GM18907 (cell line): ENCODE results near the gene ST6GAL1.
"Not testable (repeated sequence)": the region's sequence is repeated elsewhere in the genome, so short reads cannot be mapped to it uniquely, and the experiment has no call there.

ENCODE experiments used
- ATAC-seq: cut with Tn5 transposase; IDR thresholded peaks from one replicate; pipeline ENCODE4 v1.9.1; 2021; ENCODE audit warnings: mild to moderate bottlenecking, moderate library complexity; ENCODE audit not compliant: unreplicated experiment

ST6GAL1 gene

DNA sequence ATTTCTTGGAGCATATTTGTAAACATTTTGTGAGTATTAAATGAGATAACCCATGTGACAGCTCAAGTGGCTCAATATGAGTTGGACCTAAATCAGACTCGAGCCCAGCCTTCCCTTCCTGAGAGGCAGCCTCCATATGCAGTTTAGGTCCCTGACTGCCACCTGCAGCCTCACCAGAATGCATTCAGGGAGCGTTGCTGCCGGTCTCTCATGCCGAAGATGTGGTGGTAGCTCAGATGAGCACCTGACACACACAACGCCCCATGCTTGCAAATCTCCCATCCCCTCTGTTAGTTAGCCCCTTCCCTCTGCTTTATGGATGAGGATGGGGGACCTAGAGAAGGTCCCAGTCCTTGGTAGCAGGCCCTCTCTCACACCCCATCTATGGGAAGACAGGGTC lies 9.2 kb downstream of the ST6GAL1 start:
- no peak for ATAC-seq

DNA sequence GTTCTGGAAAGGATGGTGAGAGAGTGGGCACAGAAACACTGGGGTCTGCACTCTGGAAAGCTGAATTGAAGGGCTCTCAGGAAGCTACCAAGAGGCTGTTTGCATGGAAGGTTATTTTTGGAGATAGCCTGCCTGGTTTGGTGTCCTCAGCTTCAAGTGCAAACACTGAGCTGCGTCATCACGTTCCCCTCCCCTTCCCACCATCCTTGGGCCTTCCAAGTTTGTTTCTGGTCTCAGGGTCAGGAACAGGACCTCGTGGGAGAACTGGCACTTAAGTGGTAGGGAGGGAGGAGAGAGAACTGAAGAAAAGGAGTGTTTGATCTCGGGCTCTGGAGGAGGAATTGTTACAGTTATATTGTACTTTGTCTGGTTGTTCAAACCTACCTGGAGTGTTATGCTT lies 10.6 kb downstream of the ST6GAL1 start:
- ATAC-seq, result no peak

DNA sequence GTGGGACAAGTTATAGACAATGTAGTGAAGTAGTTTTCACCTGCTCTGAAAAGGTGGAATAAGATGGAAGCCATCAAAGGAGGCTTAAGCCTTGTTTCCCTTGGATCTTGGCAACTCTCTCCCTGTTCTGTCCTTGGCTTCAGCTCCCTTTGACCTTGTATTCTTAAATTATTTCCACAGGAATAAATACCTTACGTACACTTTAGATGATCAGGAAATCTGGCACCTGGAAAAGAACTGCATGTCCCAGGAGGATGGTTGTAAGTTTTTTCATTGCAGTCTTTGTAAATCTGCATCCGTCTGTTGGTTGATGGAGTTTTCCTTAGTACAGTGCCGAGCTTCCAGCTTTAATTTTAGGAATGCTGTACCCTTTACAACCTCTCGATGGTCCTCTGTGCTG lies 11.8 kb downstream of the ST6GAL1 start:
- ATAC-seq, result no peak

DNA sequence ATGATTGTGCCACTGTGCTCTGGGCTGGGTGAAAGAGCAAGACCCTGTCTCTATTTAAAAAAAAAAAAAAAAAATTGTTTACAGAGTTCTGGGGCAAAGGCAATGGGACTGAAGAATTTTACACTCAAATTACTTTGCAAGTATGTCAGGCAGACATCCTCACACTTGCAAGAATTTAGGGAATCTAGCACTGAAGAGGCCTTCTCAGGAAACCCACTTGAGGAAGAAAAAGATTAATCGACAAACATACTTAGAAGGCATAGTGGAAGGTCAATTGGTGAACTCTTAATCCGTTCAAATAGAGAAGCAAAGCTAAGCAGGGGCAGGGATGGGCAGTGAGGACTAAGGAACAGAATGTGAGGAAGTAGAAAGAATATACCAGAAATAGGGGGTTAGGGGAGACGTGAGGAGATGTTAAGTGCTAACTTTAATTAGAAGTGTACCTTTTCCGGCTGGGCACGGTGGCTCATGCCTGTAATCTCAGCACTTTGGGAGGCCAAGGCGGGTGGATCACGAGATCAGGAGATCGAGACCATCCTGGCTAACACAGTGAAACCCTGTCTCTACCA lies 15.0 kb downstream of the ST6GAL1 start:
- ATAC-seq, result no peak

DNA sequence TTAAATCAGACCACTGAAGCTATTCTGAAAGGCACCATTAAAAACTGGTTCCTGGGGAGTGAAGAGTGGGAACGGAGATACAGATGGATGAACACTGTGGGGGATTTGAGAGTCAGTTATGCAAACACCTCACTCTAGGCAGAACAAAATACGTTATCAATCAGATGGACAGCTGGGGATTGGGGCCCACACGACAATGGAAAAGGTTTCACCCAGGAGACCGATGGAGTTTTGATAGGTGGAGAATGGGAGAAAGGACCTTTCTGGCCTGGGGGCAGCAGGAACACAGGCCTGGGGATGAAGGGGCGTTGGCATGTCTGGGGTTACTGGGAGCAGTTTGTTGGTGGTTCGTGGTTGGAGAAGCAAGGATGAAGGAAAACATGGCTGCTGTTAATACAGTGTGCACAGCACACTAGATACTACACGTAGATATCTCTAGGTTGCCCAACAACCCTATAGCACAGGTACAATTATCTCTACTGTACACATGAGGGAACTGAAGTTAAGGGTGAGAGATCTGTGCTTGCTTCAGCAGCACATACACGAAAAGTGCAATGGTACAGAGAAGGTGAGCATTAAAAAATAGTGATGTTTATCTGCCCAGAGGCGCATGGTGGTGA lies 16.5 kb downstream of the ST6GAL1 start:
- ATAC-seq, result peak; percentile 92

DNA sequence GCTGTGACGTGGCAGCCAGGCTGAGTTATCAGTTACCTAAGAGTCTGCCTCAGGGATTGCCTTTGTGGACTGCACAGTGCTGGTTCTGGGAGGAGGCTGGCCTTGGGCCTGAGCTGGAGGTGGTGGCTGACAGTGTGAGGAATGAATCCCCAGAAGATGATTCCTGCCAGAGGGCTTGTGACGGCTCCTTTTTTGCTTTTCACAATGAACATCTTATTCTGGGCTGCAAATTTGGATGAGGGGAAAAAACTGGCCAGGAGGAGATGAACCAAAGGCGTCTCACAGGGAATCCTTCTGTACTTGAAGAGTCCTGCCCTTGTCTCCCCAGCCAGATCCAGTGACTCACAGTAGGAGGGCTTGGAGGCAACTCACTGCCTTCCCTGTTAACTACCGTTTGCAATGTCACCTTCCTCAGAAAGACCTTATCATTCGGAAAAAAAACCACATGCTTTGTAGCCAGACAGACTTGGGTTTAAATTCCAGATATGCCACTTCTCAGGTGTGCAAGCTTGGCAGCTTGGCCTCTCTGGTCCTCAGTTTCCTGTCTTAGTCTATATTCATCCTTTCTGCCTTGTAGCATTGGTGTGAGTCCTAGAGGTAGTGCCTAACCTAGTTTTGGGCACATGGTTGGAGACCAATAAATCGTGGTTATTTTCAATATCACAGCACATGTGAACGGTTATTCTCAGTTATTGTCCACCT lies 19.1 kb downstream of the ST6GAL1 start:
- no peak for ATAC-seq

DNA sequence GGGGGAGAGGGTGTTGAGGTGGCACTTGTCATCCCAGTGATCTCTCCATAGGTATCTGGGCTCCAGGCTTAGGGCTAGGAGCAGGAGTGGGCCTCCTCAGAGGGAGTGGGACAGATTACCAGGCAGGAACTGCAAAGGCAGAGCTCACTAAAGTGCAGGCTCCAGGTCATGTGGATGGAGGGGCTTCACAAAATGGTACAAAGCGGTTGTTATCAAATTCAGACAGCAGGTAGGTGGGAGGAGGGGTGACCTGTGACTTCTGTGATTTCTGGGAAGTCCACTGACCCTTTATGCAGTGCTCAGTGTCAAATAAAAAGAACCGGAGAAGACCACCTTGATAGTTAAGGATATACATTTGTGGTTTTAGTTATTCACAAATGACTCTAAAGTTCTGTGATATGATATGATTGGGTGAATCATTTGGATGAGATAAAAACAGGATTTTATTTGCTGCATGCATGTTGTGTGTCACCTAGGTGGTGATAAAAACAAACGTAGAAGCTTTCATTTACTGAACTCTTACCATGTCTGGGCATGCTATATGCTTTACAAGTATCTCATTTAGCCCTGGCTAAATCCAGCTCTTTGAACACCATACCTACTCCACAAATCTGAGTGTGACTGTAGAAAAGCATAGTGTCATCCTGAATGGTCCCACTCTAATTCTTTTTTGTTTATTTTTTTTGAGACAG lies 20.2 kb downstream of the ST6GAL1 start:
- ATAC-seq, result no peak

DNA sequence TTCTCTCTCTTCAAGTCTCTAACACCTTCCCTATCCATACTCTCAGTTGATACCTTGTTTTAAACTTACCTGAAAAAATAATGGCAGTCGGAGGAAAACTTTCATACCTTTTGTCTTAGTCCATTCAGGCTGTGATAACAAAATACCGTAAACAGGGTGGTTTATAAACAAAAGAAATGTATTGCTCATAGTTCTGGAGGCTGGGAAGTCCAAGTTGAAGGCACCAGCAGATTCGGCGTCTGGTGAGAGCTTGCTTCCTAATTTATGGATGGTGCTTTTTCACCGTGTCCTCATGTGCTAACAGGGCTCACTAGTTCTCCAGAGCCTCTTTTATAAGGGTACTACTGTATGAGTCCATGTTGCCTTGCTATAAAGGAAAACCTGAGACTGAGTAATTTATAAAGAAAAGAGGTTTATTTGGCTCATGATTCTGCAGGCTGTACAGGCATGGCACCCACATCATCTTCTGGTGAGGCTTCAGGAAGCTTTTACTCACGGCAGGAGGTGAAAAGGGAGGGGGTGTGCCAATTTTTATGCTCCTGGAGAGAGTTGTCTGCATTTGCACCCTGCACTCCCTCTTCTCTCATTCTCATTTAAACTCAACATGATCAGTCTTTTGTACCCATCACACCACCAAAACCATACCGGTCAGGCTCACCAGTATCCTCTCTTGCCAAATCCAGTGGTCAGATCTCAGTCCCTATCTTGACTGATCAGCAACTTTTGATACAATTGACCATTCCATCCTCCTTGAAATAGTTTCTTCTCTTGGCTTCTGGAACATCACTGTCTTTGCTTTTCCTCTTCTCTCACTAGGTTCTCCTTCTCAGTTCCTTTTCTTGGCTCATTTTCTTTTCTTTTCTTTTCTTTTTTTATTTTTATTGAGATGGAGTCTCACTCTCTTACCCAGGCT lies 21.6 kb downstream of the ST6GAL1 start:
- ATAC-seq, result no peak

DNA sequence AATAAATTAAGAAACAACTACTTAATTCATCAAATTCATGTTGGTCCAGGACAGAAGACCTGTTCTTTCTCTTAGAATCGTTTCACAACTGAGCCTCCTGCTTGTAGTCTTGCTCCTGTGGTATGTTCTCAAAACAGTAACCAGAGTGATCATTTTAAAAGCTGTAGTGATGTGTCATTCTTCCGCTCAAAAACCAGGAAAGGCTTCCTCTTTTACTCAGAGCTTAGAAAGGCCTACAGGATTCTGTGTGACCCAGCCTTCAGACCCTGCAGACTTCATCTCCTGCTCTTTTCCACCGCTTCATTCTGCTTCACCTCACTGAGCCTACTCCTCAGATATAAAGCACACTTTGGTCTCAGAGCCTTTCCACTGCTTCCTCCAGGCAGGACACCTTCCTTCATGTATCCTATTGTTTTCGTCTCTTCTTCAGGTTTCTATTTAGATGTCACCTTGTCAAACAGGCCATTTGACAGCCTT lies 22.7 kb downstream of the ST6GAL1 start:
- ATAC-seq, result peak; percentile 52

DNA sequence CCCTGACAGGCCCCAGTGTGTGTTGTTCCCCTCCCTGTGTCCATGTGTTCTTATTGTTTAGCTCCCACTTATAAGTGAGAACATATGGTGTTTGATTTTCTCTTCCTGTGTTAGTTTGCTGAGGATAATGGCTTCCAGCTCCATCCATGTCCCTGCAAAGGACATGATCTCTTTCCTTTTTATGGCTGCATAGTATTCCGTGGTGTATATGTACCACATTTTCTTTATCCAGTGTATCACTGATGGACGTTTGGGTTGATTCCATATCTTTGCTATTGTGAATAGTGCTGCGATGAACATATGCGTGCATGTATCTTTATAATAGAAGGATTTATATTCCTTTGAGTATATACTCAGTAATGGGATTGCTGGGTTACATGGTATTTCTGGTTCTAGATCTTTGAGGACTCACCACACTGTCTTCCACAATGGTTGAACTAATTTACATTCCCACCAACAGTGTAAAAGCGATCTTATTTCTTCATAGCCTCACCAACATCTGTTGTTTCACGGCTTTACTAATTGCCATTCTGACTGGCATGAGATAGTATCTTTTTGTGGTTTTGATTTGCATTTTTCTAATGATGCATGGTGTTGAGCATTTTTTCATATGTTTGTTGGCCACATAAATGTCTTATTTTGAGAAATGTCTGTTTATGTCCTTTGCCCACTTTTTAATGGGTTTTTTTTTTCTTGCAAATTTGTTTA lies 23.8 kb downstream of the ST6GAL1 start:
- not testable (repeated sequence) for ATAC-seq

DNA sequence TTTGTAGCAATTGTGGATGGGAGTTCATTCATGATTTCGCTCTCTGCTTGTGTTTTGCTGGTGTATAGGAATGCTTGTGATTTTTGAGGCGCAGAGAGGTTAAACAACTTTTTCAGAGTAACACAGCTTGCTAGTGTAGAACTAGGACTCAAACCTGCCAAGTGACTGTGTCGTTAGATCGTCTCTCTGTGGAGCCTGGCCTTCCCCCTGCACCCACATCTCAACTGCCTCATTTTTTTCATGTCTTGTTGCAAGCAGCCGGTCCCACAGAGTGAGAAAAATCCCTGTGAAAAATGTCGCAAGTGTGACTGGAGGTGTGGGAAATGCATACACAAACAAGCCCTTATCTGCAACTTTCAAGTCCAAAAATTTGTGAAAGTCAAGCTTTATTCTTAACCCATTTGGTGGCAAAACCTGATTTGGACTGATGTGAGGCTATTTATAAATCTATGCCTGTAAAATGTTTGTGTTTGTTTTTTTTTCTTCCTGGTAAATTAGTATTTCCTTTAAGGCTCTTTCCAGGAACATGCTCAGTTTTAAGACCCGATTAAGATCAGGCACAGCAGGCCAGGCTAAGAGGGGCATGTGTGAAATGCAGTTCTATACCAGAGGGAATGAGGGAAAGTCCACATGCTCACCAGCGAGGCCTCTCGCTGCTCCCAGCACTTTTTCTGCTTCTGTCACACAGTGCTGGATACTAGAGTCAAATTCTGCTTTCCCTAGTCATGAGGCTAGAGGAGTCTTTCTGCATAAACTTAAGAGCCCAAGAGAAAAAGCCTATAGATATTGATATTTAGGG lies 25.8 kb downstream of the ST6GAL1 start:
- ATAC-seq, result no peak

DNA sequence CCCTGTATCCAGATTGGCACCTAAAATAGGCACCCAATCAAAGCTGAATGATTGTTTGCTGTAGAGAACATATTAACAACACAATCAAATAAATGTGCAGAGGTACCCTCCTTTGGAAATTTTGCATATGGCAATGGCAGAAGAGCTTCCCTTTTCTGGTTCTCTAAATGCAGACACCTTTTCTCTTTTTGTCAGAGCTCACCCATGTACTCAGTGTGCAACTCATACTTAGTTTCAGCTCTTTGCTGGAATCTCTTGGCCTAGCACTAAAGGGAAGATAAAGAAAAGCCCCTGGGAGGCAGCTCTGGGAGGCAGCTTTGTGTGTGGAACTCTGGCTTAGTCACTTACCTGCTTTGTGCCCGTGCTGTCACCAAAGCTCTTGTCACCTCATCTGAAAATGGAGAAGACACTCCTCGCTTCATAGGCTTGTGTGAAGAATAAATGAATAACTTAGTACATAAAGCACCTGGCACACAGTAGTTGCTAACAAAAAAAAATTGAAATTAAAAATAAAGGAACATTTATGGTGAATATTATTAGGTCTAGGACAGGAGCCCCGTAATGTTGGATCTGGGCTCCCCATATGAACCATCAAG lies 28.8 kb downstream of the ST6GAL1 start:
- ATAC-seq, result no peak

DNA sequence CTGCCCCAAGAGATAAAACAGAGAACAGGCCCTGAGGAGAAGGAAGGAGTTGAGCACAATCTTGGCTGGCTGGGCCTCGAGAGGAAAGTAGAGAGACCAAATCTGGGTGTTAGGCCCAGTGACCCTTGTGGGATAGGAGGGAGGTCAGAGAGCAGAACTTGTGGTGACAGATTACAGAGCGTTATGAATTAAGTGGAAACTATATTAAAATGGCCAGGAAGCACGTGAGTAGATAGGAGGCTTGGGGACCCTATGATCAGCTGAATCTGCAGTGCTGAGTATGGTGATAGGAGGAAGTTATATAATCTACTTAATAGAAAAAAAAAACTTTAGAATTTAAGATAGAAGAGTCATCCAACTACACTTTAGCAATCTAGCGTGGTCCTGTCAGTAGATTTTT lies 30.0 kb downstream of the ST6GAL1 start:
- no peak for ATAC-seq

DNA sequence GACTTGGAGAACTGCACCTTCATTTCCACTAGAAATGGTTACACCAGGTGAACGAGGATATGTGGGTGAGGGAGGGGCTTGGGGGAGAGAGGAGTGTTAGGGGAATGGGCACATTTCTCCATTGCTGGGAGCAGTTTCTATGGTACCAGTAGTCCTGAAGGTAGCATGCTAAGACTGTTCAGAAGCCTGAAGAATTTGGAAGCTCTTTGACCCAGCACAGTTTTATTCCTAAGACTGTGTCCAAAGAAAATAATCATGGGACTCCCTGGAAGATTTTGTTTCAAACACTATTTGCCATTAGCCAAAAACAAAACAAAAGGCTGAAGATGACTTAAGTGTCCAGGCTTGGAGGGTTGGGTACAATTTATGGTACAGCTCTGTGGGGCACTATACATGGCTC lies 32.1 kb downstream of the ST6GAL1 start:
- ATAC-seq, result no peak

DNA sequence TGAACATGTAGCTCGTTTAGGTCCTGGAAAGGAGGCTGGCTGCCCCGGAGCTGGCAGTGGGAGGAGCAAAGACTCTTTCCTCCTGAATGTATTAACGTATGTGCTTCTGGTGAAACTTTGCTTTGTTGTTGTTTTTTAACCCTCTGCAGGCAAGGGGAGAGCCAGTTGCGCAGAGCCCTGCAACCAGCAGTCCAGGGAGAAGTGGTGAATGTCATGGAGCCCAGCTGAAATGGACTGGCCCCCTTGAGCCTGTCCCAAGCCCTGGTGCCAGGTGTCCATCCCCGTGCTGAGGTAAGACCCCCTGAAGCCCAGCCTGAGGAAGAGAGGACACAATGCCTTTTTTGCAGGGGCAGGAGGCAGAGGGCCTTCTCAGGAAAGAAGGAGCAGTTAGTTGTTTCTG lies 33.3 kb downstream of the ST6GAL1 start:
- ATAC-seq, result no peak

DNA sequence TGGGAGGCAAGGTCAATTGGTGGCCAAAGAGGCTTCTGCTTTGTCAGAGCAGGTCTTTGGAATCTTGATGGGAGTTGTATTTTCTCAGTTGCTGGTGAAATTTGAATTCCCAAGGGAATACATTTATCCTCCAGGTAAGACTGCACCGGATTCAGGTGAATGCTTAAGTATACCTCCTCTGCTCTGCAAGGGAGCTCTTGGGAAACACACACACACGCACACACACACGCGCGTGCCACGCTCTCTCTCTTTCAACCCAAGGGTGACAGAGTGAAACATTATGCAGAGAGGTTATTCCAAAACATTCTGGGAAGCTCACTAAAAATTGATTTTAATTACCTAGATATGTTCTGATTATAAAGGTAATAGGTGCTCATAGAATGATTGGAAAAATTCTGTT lies 33.7 kb downstream of the ST6GAL1 start:
- ATAC-seq, result no peak

DNA sequence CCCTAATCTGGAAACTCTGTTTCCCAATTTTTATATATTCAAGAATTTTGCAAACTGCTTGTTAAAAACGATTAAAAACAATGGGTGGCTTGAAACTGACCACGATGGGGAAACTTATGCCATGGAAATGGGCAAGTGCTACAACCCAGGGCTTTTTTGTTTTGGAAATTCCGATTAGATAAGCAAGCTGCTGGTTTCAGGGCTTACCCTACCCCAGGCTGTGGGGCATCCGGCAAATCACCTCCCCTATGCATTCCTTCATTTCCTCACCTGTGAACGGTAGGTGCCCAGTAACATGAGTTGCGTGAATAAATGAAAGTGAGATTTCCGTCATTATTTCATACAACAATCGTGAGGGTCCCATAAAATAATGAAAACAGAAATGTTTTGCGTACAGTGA lies 34.3 kb downstream of the ST6GAL1 start:
- no peak for ATAC-seq

DNA sequence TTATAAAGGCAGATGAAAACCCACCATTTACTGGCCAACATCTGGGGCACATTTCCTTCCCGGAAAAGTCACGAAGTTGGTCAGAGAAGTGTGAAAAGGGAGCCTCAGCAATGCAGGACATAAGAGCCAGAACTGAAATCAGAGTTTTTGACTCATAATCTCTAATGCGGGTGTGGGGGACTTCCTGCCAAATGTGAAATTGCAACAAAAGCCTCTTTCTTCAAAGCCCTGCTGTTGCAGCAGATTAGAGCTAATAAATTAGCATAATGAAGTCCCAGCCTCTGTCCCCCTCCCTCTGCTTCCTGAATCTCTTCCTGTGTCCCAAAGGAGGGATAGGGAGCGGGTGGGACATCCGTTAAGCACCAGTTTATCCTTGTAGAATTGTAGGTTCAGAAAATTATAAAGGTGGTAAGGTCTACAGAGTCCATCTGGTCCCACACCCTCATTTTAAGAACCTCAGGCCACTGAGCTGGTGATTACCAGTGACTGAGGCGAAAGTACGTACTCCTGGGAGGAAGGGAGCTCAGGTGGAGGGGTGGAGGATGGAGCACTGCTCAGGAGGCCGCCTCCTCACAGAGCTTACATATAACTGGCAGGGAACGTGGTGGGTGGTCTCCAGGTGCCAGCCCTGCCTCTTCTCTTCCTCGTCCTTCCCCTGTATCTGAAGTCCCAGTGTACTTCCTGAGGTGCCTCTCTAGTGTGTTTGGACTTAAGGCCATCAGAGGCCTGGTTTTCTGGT lies 35.0 kb downstream of the ST6GAL1 start:
- no peak for ATAC-seq
